PC-3 (cell line): ENCODE results near the gene ACBD6.

Experiments
- EZH2 ChIP-seq: fragments of 300-600 bp; sonication (generic); IDR thresholded peaks from one replicate; pipeline ENCODE4 v1.6.1; 2017; ENCODE audit warnings: antibody characterized with exemption, mild to moderate bottlenecking, low read length; ENCODE audit not compliant: unreplicated experiment
- EZH2phosphoT487 ChIP-seq: fragments of 300-600 bp; sonication (generic); IDR thresholded peaks from 2 replicates; pipeline ENCODE4 v1.6.1; 2018; ENCODE audit warnings: mild to moderate bottlenecking, antibody characterized with exemption, low read length, borderline replicate concordance
- TF ChIP-seq, protein P1 (sequence below): fragments of 300-600 bp; sonication (generic); conservative IDR thresholded peaks from 2 replicates; pipeline ENCODE4 v1.5.1; 2017; ENCODE audit warnings: antibody characterized with exemption, low read depth, mild to moderate bottlenecking, low read length

DNA sequence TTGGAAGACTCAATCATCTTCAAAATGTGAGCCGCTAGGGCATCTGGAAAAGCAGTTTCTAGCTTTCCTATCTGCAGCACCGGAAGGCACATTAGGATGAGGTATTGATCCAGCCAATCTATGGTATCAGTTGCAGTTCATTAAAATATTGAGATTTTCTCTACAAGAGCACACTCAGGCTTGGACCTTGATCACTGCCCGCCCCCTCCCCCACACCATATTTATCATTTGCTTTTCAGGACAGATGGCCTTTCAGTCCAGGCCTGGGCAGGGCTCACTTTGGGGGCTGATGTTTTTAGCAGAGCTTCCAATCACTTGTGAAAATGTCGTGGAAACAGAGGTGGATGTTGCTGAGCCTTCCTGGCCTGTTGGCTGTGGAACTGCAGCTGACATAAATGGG lies 254.8 kb downstream of the ACBD6 start:
- TF ChIP-seq, protein P1, sequence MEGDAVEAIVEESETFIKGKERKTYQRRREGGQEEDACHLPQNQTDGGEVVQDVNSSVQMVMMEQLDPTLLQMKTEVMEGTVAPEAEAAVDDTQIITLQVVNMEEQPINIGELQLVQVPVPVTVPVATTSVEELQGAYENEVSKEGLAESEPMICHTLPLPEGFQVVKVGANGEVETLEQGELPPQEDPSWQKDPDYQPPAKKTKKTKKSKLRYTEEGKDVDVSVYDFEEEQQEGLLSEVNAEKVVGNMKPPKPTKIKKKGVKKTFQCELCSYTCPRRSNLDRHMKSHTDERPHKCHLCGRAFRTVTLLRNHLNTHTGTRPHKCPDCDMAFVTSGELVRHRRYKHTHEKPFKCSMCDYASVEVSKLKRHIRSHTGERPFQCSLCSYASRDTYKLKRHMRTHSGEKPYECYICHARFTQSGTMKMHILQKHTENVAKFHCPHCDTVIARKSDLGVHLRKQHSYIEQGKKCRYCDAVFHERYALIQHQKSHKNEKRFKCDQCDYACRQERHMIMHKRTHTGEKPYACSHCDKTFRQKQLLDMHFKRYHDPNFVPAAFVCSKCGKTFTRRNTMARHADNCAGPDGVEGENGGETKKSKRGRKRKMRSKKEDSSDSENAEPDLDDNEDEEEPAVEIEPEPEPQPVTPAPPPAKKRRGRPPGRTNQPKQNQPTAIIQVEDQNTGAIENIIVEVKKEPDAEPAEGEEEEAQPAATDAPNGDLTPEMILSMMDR, result no peak
- TF ChIP-seq EZH2, result no peak
- no peak for TF ChIP-seq EZH2phosphoT487
